Stimulated activated CD4-positive, alpha-beta T cell treated with anti-CD3 and anti-CD28 coated beads, Interleukin-15, amount 100 ng/mL, for 48 hours (primary cell): ENCODE measurements around the gene HACE1.
"Not testable (repeated sequence)": the region's sequence is repeated elsewhere in the genome, so short reads cannot be mapped to it uniquely, and the experiment has no call there.

ENCODE experiments used
- DNase-seq, 2 donors: peaks; one replicate each; pipeline ENCODE4 v3.0.0-alpha.2; 2020; ENCODE audit warnings: low read depth in 2 of 2

HACE1 gene

DNA sequence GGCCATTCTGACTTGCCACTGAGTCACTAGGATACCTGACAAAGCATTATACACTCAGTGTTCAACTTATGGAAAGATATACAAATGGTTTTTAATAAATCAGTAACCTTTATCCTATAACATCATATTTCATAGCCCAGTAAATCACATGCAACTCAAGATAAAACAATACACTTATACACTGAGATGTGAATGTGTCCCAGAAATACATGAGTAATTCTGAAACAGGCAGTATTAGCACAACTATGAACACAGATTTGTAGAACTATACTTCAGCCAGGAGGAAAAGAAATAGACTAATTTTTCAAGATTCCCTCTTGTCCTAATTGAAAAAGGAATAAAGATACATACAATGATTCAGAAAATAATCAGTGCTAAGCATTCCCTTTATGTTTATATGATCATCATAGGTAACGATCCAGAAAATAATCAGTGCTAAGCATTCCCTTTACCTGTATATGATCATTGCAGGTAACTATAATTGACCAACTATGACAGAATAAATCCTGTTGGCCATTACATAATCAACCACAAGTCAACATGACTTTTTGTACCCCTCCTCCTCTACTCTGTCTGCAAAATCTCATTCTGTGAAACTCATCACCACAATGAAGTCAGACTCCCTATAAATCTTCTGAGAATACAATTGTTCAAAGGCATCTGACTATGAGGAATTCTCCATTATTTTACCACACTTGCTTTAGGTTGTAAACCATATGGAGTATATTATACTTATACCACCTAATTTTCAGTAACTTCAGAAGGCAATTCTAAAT is 30.3 kb downstream of the HACE1 start:
- DNase-seq: no peak

DNA sequence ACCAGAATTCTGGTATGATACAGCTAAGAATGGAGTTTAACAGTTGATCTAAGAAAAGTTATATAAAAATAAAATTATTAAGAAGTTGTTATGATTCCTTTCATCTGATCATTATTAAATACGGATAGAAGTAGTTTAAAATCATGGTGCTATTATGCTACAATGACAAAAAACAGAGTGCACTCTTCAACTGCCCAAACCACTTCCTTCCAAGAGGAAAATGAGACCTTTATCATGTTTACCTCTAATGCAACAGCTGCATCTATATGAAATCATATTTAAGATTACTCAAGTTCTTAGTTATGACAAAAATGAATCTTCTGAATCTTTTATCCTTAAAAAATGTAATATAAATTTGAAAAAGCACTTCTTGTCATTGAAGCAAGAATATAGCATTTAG is 31.2 kb downstream of the HACE1 start:
- no peak for DNase-seq

DNA sequence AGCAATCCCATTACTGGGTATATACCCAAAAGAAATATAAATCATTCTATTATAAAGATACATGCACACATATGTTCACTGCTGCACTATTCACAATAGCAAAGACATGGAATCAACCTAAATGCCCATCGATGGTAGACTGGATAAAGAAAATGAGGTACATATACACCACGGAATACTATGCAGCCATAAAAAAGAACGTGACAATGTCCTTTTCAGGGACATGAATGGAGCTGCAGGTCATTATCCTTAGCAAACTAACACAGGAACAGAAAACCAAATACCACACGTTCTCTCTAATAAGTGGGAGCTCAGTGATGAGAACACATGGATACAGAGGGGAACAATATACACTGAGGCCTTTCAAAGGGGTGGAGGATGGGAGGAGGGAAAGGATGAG is 38.9 kb downstream of the HACE1 start:
- not testable (repeated sequence) for DNase-seq

DNA sequence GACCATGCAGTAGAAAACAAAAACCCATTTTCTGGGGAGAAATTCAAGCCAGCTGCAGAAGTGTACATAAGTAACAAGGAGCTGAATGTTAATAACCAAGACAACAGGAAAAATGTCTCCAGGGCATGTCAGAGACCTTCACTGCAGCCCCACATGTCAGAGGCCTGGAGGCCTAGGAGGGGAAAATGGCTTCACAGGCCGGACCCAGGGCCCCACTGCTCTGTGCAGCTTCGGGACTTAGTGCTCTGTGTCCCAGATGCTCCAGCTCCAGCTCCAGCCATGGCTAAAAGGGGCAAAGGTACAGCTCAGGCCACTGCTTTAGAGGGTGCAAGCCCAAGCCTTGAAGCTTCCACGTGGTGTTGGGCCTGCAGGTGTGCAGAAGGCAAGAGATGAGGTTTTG is 43.6 kb downstream of the HACE1 start:
- DNase-seq: no peak

DNA sequence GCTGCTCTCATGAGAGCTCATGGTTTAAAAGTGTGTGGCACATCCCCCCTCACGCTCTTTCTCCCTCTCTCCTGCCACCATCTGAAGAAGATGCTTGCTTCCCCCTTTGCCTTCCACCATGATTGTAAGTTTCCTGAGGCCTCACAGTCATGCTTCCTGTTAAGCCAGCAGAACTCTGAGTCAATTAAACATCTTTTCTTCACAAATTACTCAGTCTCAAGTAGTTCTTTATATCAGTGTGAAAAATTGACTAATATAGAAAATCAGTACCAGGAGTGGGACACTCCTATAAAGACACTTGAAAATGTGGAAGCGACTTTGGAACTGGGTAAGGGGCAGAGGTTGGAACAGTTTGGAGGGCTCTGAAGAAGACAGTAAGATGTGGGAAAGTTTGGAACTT is 45.0 kb downstream of the HACE1 start:
- DNase-seq: no peak

DNA sequence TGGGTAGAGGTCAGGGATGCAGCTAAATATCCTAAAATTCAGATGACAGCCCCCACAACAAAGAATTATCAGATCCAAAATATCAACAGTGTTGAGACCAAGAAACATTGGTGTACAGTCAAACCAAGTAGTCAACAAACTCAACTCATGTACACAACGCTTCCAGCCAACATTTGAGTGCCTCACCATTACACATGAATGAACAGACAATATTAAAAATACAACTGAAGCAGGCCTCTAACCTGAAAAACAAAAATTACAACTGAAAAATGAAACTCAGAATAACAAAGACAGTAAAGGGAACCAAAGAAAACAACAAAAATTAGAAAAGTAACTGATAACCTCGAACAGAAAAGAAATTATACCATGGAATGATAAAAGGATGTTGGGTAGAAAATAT is 46.2 kb downstream of the HACE1 start:
- no peak for DNase-seq

DNA sequence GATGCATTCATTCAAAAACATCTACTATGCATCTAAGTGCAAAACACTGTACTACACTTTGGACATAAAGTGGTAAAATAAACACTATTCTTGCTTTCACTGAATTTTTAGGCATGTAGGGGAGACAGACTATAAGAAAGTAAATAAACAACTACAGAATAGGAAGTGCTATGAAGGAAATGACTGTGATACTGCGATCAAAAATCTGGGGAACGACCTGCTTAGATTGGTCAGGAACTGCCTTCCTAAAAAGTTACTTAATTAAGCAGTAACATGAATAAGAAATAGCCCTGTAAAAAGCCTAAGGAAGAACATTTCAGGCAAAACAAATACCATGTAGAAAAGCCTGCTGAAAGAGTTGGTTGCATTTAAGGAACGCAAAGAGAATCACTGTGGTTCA is 50.6 kb downstream of the HACE1 start:
- no peak for DNase-seq

DNA sequence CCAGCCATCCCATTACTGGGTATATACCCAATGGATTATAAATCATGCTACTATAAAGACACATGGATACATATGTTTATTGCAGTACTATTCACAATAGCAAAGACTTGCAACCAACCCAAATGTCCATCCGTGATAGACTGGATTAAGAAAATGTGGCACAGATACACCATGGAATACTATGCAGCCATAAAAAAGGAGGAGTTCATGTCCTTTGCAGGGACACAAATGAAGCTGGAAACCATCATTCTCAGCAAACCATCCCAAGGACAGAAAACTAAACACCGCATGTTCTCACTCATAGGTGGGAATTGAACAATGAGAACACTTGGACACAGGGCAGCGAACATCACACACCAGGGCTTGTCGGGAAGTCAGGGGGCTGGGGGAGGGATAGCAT is 54.4 kb downstream of the HACE1 start:
- not testable (repeated sequence) for DNase-seq

DNA sequence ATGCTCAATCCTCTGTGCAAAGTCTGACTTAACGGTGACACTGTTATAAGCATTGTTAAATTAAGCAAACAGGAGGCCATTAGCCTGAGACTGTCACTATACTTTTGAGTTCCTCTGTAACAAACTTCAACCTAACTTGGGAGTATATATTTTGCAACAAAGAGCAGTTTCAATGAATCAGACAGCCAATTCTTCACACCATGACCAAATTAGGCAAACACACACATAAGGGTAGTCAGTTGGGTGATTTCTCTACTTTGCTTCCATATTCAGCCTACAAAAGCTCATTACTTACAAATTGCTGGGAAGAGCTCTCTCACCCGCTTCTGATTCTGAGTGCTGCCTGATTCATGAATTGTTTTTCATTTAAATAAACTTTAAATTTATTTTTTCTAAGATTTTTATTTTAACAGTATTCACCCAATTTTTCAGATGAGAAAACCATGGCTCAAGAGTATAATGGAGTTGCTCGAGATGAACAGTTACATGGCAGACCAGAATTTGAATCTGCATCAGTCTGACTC is 60.5 kb downstream of the HACE1 start:
- no peak for DNase-seq

DNA sequence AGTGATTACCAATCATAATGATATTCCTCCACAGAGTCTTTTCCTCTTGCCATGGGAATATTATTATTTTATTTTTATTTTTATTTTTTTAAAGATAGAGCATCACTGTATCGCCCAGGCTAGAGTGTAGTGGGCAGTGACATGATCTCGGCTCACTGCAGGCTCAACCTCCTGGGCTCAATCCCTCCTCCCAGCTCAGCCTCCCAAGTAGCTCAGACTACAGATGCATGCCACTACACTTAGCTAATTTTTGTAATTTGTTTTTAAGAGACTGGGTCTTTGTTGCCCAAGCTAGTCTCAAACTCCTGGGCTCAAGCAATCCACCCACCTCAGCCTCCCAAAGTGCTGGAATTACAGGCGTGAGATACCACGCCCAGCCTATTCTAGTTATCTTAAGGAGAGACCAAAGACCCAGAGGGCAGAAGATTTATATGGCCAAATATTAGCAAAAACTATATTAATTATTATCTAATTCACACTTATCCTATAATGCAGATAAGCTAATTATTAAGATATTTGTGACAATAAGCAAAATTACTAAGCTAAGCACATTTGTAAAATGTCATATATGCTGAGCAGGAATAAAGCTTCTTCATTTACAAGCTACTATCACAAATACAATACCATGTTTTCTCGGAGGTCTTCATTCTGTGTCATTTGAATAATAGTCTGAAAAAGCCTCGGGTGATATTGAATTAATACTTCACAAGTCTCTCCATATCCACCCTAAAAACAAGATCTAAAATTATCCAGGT is 63.5 kb downstream of the HACE1 start:
- DNase-seq: no peak

DNA sequence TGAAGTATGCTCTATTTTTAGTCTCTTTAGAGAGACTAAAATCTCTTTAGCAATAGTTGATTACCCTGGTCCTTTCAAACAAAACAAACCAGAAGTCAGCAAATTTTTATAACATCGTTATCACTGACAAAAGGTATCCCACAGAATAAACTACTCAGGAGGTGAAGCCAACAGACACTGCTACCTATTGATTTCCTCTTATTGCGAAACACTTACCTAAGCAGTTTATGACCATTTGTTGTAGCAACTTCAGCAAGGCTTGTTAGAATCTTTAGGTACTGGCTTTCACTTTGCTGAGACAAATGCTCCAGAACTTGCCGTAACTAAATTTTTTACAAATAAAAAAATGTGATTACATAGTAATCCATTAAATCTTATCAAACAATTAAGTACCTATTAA is 64.4 kb downstream of the HACE1 start:
- no peak for DNase-seq

DNA sequence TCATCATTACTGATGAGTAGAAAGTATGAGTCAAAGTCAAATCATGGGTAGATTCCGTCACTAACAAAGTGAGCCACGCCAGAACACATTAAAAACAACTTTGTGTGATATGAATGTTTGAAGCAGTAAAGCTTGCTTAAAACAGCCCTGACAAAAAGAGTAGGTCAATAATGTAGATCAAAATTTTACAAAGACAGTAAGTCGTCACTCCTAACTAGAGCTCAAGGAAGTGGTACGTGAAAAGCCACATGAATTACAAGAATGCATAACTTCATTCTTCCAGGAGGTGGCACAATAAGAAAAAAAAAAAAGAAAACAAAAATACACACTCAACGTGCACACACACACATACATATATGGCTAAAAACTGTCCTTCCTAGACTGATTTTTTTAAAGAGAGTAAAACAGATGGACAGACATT is 69.9 kb downstream of the HACE1 start:
- DNase-seq: no peak

DNA sequence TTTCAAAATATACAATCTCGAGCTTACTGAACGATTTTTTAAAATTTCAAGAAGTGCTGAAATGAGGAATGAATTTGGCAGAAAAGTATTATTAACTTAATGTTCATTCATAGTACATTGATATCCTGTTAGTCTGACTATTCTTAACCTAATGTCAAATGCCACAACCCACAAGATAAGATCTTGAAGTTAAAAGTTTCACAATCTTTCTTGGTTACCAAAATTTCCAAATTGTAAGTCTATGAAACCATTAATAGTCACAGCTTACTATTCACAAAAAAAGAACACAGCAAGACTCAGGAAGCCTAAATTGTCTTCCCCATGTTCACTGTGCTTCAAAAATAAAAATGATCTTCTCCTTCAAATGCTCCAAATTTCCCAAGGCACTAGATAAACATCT is 71.3 kb downstream of the HACE1 start:
- no peak for DNase-seq

DNA sequence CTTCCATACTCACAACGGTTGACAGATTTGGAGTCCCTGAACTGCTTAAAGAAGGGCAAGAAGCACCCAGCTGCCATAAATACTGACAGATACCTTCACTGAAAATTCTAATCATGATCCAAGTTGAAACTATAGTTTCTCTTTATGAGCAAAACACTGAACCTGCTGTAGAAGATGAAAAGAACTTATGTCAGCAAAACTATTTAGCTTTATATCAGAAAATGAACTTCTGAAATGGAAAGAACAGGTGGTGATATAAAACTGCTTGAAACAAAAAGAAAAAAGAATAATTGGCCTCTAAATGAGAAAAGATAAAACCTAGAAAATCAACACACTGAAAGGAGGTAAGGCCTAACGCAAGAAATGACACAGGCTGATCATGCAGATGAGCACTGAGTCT is 72.4 kb downstream of the HACE1 start:
- DNase-seq: no peak

DNA sequence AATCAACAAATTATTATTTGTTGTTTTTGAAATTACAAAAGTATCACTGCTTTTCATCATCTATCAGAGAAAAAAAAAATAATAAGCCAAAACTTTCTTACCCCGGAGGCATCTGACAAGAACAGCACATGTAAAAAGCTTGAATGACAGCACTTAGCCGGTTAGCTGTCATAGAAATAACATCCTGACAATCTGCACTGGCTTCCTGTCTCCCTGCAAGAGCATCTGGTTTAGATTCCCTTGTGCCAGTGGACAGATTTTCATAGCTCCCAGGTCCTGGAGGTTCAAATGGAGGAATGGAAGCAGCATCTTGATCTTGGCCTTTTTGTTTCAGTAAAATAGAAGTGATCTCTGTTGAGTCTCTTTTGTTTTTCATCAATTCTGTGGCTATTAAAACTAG is 74.8 kb downstream of the HACE1 start:
- DNase-seq: no peak

DNA sequence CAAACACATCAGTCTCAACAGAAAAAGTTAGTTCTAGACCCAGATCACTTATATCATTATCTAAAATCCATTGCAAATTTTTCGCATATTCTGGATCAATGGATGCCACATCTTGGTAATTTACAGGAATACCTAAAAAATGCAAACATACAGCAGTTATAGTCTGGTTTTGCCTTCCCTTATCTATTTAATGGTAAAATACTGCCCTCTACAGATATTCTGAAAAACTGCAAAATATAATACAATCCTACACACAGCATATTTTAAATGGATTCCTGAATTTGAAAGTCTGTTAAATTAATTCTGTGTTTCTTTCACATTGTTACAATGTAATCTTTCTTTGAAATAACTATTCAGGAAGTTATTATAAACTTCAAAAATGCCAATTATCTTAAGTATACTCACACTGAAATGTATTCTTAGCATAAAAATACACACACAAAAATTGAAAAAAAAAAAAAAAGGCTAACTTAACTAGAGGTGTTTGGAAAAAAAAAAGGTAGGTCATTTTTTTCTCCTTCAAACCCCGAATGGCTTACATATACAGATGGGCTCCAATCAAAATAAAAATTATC is 88.4 kb downstream of the HACE1 start:
- DNase-seq: no peak

DNA sequence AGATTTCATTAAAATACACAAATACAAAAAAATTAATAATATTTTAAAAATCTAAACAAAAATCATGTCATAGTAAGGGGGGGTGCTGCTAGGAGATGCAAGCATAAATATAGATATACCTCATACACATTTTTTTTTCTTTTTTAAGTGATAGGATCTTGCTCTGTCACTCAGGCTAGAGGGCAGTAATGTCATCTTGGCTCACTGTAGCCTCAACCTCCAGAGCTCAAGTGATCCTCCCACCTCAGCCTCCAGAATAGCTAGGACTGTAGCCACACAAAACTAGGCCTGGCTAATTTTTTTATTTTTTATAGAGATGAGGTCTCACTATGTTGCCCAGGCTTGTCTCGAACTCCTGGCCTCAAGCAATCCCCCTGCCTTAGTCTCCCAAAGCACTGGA is 90.8 kb downstream of the HACE1 start:
- no peak for DNase-seq

DNA sequence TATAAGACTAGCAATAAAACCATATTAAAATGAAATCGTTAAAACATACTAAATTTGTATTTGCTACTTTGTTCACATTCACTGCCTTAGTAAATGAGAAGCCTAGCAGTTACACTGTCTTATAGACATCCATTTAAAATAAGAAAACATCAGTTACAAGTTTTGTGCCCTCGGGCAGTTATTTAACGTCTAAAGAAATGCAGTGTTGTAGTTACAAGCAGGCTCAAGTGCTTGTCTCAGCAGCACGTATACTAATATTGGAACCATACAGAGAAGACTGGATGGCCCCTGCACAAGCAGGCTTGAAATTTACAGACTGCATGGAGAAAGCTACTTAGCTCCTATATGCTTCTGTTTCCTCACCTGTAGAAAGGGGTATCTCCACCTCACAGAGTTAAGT is 93.1 kb downstream of the HACE1 start:
- no peak for DNase-seq

DNA sequence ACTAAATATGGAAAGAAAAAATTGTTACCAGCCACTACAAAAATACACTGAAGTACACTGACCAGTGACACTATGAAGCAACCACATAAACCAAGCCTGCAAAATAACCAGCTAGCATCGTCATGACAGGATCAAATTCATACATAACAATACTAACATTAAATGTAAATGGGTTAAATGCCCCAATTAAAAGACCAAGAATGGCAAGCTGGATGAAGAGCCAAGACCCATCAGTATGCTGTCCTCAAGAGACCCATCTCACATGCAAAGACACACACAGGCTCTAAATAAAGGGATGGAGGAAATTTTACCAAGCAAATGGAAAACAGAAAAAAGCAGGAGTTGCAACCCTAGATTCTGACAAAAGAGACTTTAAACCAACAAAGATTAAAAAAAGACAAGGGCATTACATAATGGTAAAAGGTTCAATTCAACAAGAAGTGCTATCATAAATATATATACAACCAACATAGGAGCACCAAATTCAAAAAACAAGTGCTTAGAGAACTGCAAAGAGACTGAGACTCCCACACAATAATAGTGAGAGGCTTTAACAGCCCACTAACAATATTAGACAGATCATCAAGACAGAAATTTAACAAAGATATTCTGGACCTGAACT is 104.8 kb downstream of the HACE1 start:
- no peak for DNase-seq

DNA sequence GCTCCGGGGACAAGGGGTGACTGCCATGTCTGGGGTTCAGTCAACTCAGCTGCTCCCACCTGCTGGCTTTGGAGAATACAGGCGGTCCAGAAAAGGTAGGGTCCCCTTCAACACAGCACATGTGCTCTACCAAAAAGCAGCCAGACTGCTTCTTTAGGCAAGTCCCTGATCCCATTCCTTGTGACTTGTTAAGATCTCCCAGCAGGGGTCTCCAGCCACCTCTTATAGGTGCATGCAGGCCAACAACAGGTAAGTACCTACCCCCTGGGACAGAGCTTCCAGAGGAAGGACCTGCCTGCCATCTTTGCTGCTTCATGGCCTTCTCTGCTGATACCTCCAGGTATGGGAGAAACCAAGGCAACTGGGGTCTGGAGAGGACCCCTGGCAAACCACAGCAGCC is 106.5 kb downstream of the HACE1 start:
- no peak for DNase-seq

DNA sequence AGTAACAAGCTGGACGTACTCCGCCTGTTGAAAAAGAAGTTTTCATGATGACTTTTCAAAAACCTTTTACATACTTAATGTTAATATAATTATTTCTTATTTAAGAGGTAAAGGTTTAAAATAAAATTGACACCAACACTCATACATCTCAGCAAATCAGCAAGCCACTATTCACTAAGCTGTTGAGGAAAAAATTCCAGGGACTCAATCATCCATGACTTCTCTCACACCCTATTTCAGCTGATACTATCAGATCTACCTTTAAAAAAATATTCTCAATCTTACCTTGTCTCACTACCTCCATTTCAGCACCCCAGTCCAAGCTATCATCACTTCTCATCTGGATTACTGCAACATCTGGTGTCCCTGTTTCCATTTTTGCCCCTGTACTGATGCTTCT is 109.3 kb downstream of the HACE1 start:
- no peak for DNase-seq

DNA sequence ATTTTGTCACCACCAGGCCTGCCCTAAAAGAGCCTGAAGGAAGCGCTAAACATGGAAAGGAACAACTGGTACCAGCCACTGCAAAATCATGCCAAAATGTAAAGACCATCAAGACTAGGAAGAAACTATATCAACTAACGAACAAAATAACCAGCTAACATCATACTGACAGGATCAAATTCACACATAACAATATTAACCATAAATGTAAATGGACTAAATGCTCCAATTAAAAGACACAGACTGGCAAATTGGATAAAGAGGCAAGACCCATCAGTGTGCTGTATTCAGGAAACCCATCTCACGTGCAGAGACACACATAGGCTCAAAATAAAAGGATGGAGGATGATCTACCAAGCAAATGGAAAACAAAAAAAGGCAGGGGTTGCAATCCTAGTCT is 120.6 kb downstream of the HACE1 start:
- DNase-seq: not testable (repeated sequence)
